ENCODE measurements around the gene FAM163A. TPM values are rescaled to one million over a fixed set of nuclear protein-coding genes. Genes with fewer than 3 reads are reported as not detected.

FAM163A gene
- total RNA-seq, 1 experiment from 2014 or later: 0.46 TPM

- H3K79me2 ChIP-seq (ENCODE audit: insufficient read depth, low read length): no peaks in the 10 kb centered on the region
- H3K27ac Mint-ChIP-seq: no peak overlapping the region
- no peak overlapping the region for H2BK12ac ChIP-seq (ENCODE audit: insufficient read length, low read depth, low read length)
Observed at GRCh38 chr1:179753061-179753460, 10.0 kb downstream of the FAM163A start.

More at GRCh38 chr1:179753061-179753460, 10.0 kb downstream of the FAM163A start:
- H3K9me3 ChIP-seq (ENCODE audit: control insufficient read depth, low read depth, low read length): no peaks in the 10 kb centered on the region
- H3K27ac ChIP-seq (ENCODE audit: insufficient read length, low read depth, low read length): no peak overlapping the region
- no peaks in the 10 kb centered on the region for H3K23me2 ChIP-seq (ENCODE audit: insufficient read length, low read depth, low read length, poor library complexity, severe bottlenecking)
- H2BK5ac ChIP-seq (ENCODE audit: insufficient read length, low read length): no peak overlapping the region
- H3K56ac ChIP-seq (ENCODE audit: insufficient read length, low read depth, low read length): no peak overlapping the region
- no peaks in the 10 kb centered on the region for H3K27me3 ChIP-seq (ENCODE audit: insufficient read depth, low read length)
- no peak overlapping the region for H2AFZ ChIP-seq (ENCODE audit: low read length)
- H3K4me3 Mint-ChIP-seq: no peak overlapping the region
- no peak overlapping the region for H3K9ac ChIP-seq (ENCODE audit: extremely low read depth, insufficient read length, low read length)
- H2BK15ac ChIP-seq (ENCODE audit: low read depth, low read length): no peak overlapping the region
- H4K8ac ChIP-seq (replicated peaks; ENCODE audit: insufficient read length, low read depth, low read length): no peak overlapping the region
- H4K20me1 ChIP-seq (ENCODE audit: control insufficient read depth, insufficient read depth, insufficient read length): no peaks in the 10 kb centered on the region
- H3T11ph ChIP-seq (ENCODE audit: low read length): no peak overlapping the region
- no peak overlapping the region for H2BK120ac ChIP-seq (ENCODE audit: low read depth, low read length, poor library complexity, severe bottlenecking)
- DNase-seq: no peak
- no peak overlapping the region for H4K5ac ChIP-seq (ENCODE audit: insufficient read length, low read depth, low read length)
- no peak overlapping the region for H2BK20ac ChIP-seq (ENCODE audit: low read depth, low read length, poor library complexity, severe bottlenecking)
- no peak overlapping the region for H3K18ac ChIP-seq (ENCODE audit: insufficient read length, low read depth, low read length)
- no peak overlapping the region for H3K23ac ChIP-seq (ENCODE audit: insufficient read length, low read depth, low read length)
- peaks cover 31% of the 10 kb centered on the region for H3K27me3 Mint-ChIP-seq (ENCODE audit: low read depth)
- H3K4ac ChIP-seq (ENCODE audit: low read depth, low read length): no peak overlapping the region
- no peak overlapping the region for H3K14ac ChIP-seq (ENCODE audit: insufficient read depth, low read length)
- no peak overlapping the region for H3K4me2 ChIP-seq (ENCODE audit: insufficient read depth, insufficient read length, low read length)
- H4K91ac ChIP-seq (ENCODE audit: insufficient read length, low read depth, low read length): no peak overlapping the region
- TF ChIP-seq CTCF (conservative IDR thresholded peaks at IDR 0.05): no peak
- H3K36me3 Mint-ChIP-seq (ENCODE audit: insufficient read depth in 1 of 3, low read depth in 3 of 3): no peaks in the 10 kb centered on the region
- H3K4me1 Mint-ChIP-seq: no peaks in the 10 kb centered on the region
- H3K79me1 ChIP-seq (ENCODE audit: insufficient read depth, low read depth, low read length, poor library complexity, severe bottlenecking): no peaks in the 10 kb centered on the region
- H2AK5ac ChIP-seq (ENCODE audit: insufficient read length, low read length): no peak overlapping the region
- no peaks in the 10 kb centered on the region for H3K4me1 ChIP-seq (ENCODE audit: insufficient read depth, low read length)
- H3K9me3 Mint-ChIP-seq: peaks cover 4 to 6% of the 10 kb centered on the region in 2 experiments; a peak in 3 of 5 replicates

All from H9 (cell line).